Stimulated activated naive CD4-positive, alpha-beta T cell (primary cell): Measurements from ENCODE around the gene PAPPA.

Experiments
- DNase-seq, 6 experiments: peaks; one replicate each; lab custom pipeline; 2025; lab: John Stamatoyannopoulos, UW

Gene PAPPA

GRCh38 chr9:116382053-116382452 lies 228.5 kb downstream of the PAPPA start:
- no peak for DNase-seq

- no peak for DNase-seq
Observed at GRCh38 chr9:116383133-116383532, 229.5 kb downstream of the PAPPA start.

GRCh38 chr9:116383936-116384335 lies 230.3 kb downstream of the PAPPA start:
- DNase-seq, result no peak

GRCh38 chr9:116387934-116388698 lies 234.5 kb downstream of the PAPPA start:
- DNase-seq, result no peak

- no peak for DNase-seq
Observed at GRCh38 chr9:116389541-116390302, 236.1 kb downstream of the PAPPA start.

- no peak for DNase-seq
Observed at GRCh38 chr9:116390303-116391228, 237.0 kb downstream of the PAPPA start.

- DNase-seq, result no peak
Observed at GRCh38 chr9:116391306-116391900, 237.8 kb downstream of the PAPPA start.

- no peak for DNase-seq
Observed at GRCh38 chr9:116393198-116393597, 239.6 kb downstream of the PAPPA start.

- no peak for DNase-seq
Observed at GRCh38 chr9:116394070-116394469, 240.5 kb downstream of the PAPPA start.

- no peak for DNase-seq
Observed at GRCh38 chr9:116394894-116395698, 241.5 kb downstream of the PAPPA start.

GRCh38 chr9:116395699-116396037 lies 242.1 kb downstream of the PAPPA start:
- DNase-seq, result no peak

- DNase-seq, result no peak
Observed at GRCh38 chr9:116403171-116403570, 249.6 kb downstream of the PAPPA start.

- no peak for DNase-seq
Observed at GRCh38 chr9:116404228-116404627, 250.6 kb downstream of the PAPPA start.

- no peak for DNase-seq
Observed at GRCh38 chr9:116405321-116405720, 251.7 kb downstream of the PAPPA start.

- DNase-seq, result no peak
Observed at GRCh38 chr9:116406469-116406868, 252.9 kb downstream of the PAPPA start.

- DNase-seq, result no peak
Observed at GRCh38 chr9:116409129-116409528, 255.5 kb downstream of the PAPPA start.

- no peak for DNase-seq
Observed at GRCh38 chr9:116409638-116410037, 256.0 kb downstream of the PAPPA start.

- no peak for DNase-seq
Observed at GRCh38 chr9:116411506-116411905, 257.9 kb downstream of the PAPPA start.

- no peak for DNase-seq
Observed at GRCh38 chr9:116414374-116414773, 260.8 kb downstream of the PAPPA start.

GRCh38 chr9:116416421-116416820 lies 262.8 kb downstream of the PAPPA start:
- DNase-seq, result no peak

- DNase-seq, result no peak
Observed at GRCh38 chr9:116417464-116417863, 263.9 kb downstream of the PAPPA start.
